ENCODE results near the gene TTC13.
A peak's percentile ranks its signal among the peaks of the same experiment; 100 is the strongest.
"Not testable (repeated sequence)": the region's sequence is repeated elsewhere in the genome, so short reads cannot be mapped to it uniquely, and the experiment has no call there.

TTC13 gene, protein sequence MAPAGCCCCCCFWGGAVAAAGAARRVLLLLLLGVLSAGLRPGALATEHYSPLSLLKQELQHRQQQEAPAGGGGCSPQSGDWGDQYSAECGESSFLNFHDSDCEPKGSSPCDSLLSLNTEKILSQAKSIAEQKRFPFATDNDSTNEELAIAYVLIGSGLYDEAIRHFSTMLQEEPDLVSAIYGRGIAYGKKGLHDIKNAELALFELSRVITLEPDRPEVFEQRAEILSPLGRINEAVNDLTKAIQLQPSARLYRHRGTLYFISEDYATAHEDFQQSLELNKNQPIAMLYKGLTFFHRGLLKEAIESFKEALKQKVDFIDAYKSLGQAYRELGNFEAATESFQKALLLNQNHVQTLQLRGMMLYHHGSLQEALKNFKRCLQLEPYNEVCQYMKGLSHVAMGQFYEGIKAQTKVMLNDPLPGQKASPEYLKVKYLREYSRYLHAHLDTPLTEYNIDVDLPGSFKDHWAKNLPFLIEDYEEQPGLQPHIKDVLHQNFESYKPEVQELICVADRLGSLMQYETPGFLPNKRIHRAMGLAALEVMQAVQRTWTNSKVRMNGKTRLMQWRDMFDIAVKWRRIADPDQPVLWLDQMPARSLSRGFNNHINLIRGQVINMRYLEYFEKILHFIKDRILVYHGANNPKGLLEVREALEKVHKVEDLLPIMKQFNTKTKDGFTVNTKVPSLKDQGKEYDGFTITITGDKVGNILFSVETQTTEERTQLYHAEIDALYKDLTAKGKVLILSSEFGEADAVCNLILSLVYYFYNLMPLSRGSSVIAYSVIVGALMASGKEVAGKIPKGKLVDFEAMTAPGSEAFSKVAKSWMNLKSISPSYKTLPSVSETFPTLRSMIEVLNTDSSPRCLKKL

GRCh38 chr1:230978491-230979388, at the start of gene TTC13, which contains the start of gene ARV1:
TTC13 (minus strand) TSS chr1:230978861; CDS start chr1:230978830, 31 bp downstream.
ARV1 (plus strand) TSS chr1:230979094; CDS start chr1:230979106, 12 bp downstream.
- DNase-seq, result peak; percentile 99

DNA sequence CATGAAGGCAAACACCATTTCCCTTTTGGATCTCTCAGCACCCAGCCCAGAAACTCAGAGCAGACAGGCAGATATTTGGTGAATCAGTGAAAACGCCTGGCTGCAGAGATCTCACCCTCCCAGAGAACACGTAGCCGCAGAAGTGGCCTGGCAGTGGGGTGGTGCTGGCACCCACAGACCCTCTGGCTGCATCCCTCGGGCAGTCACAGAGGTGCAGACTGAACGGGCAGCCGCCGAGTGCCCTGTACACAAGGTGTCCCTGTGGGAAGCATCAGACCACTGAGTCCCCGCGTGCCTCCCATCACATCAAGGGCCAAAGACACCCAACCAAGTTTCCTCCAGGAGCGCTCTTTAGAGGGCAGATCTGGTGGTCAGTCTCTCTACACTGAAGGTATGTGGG, 49.3 kb upstream of the TTC13 start:
- no peak for DNase-seq

- no peak for DNase-seq
These were observed 48.7 kb upstream of the TTC13 start for GRCh38 chr1:231027136-231027925.

GRCh38 chr1:231026576-231026975, 47.9 kb upstream of the TTC13 start:
- no peak for DNase-seq

DNA sequence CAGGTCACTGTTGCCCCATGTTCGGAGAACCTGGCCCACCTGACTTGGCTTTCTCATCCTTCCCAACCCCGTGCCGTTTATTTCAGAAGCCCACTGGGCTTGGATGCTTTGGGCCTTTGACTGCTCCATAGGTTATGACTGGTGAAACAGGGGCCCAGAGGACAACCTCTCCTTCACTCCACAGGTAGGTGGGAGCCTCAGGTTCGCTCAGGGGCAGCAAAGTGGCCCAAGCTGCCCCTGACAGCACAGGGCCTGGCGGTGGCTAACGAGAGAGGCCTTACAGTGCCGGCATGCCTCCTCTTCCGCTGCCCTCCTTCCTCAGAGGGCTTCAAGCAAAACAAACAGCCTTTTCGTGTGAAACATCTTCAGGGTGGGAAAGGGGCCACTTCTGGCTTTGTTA, 44.5 kb upstream of the TTC13 start:
- DNase-seq, result no peak

- not testable (repeated sequence) for DNase-seq
These were observed 43.9 kb upstream of the TTC13 start for GRCh38 chr1:231022543-231022942.

DNA sequence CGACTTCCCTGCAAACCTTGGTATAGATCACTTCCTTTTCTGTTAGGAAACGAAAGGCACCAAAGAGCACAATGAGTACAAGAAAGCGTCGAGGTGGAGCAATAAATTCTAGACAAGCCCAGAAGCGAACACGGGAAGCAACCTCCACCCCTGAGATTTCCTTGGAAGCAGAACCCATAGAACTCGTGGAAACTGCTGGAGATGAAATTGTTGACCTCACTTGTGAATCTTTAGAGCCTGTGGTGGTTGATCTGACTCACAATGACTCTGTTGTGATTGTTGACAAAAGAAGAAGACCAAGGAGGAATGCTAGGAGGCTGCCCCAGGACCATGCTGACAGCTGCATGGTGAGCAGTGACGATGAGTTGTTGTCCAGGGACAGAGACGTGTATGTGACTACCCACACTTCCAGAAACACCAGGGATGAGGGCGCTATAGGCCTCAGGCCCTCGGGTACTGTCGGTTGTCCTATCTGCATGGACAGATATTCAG, 42.9 kb upstream of the TTC13 start:
- DNase-seq, result no peak

DNA sequence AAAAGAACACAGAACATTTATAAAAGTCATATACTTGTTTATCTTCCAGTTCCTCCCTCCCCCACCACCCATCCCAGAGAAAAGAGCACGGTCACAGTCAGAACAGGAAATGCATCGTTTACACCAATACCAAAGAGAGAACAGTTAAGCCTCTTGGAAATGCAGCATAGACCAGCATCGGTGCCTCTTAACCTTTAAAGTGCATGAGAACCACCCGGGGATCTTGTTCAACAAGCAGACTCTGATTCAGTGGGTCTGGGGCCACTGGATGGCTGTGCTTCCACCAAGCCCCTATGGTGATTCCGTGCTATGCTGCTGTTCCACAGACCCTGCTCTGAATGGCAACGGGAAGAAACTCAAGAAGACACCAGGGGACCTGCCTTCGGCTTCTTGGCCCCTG, 42.2 kb upstream of the TTC13 start:
- DNase-seq, result no peak

- peak; percentile 12 for DNase-seq
These were observed 41.5 kb upstream of the TTC13 start for GRCh38 chr1:231020139-231020601.

- no peak for DNase-seq
These were observed 41.0 kb upstream of the TTC13 start for GRCh38 chr1:231019711-231020110.

DNA sequence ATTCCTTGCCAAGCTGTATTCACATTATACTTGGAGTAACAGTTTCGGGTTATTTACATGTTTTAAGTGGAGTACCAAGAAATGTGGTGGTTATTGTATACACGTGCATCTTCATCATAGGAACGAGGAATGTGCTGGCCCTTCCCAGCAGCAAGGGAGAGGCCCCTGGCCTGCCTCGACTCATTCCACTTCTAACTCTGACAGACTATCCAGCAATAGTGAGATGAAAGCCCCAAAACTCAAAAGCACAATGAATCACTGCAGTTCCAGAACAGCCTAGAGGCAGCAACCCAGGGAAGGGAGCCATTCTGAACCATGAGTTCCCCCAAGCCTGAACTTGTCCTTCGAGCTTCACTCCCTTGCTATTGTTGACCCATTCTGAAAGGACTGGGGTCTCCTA, 38.3 kb upstream of the TTC13 start:
- DNase-seq, result no peak

DNA sequence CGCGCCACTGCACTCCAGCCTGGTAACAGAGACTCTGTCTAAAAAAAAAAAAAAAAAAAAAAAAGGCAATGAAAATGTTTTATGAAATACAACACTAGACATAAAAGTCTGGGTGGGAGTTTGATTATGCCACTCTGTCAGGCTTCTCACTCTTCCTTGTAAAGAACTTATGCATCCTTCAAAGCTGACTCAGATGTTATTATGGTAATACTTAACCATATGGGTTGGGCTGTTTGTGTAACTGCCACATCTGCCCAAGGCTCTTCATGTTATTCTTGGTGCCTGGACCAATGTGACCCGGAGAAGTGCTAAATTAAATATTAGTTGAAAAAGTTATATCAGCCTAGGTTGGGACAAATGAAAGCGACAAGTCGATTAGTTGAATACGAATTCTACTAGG, 37.6 kb upstream of the TTC13 start:
- DNase-seq, result no peak

GRCh38 chr1:231013391-231014015, 34.8 kb upstream of the TTC13 start:
- DNase-seq, result no peak

GRCh38 chr1:231011963-231012362, 33.3 kb upstream of the TTC13 start:
- no peak for DNase-seq

- no peak for DNase-seq
These were observed 32.7 kb upstream of the TTC13 start for GRCh38 chr1:231011360-231011759.

- not testable (repeated sequence) for DNase-seq
These were observed 28.9 kb upstream of the TTC13 start for GRCh38 chr1:231007535-231007934.

- DNase-seq, result no peak
These were observed 23.2 kb upstream of the TTC13 start for GRCh38 chr1:231001892-231002291.

DNA sequence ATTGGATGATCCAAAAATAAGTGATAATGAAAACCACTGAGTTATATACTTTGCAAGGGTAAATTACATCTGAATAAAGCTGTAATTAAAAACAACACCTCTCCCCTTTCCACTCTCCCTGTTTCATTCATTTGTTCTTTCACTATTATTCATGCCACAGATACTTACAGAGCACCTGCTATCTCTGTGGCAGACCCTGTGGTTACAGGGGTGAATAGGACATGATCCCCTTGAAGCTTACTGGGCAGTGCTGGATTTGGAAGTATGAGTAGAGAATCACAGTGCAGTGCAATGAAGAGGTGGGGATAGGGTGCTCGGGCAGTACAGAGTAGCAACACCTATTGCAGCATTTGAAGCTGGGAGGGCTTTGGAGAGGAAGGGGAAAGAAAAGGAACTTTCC, 22.0 kb upstream of the TTC13 start:
- DNase-seq, result no peak

GRCh38 chr1:231000201-231000600, 21.5 kb upstream of the TTC13 start:
- DNase-seq, result no peak

GRCh38 chr1:230994860-230995259, 16.2 kb upstream of the TTC13 start:
- DNase-seq, result no peak

Data from CD4-positive, alpha-beta T cell treated with Interleukin-6 for 4 hours (primary cell).